Measurements from ENCODE around the gene TBC1D13. TPM values are rescaled to one million over a fixed set of nuclear protein-coding genes. Genes with fewer than 3 reads are reported as not detected.

Gene TBC1D13
- total and polyA plus RNA-seq, 7 donors: 11.8 to 25.1 (median 15.5) TPM

DNA sequence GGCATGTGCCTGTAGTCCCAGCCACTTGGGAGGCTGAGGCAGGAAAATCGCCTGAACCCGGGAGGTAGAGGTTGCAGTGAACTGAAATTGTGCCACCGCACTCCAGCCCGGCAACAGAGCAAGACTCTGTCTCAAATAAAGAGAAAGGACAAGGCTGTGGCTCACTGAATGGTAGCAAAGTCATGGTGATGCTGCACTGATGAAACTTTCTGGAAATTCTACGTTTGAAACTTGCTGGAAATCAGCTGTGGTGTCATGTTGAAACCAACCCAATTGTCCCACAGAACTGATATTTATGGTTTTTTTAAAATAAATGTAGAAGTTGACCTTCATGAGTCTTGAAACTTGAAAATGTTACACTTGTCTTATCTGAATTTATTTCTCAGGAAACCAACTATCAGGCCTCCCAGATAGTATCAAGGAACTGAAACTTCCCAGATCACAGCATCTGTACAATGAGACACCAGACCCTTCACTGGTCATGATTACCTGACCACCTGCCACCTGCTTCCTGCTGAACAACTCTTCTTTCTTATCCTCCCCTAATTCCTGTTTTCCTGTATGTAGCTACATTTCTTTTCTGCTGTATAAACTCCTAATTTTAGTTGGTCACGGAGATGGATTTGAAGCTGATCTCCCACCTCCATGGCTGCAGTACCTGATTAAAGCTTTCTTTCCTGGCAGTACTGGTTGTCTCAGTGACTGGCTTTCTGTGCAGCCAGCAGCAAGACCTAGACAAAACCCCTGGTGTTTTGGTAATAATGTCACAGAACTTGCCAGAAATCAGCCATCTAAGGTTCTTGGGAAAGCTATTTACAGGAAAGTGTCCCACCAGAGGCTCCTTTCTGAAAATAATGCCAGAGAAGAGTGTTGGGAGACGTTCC, 5.6 kb upstream of the TBC1D13 start:
- DNase-seq (no peak), ATAC-seq (no peak)
- TF ChIP-seq, protein P1, sequence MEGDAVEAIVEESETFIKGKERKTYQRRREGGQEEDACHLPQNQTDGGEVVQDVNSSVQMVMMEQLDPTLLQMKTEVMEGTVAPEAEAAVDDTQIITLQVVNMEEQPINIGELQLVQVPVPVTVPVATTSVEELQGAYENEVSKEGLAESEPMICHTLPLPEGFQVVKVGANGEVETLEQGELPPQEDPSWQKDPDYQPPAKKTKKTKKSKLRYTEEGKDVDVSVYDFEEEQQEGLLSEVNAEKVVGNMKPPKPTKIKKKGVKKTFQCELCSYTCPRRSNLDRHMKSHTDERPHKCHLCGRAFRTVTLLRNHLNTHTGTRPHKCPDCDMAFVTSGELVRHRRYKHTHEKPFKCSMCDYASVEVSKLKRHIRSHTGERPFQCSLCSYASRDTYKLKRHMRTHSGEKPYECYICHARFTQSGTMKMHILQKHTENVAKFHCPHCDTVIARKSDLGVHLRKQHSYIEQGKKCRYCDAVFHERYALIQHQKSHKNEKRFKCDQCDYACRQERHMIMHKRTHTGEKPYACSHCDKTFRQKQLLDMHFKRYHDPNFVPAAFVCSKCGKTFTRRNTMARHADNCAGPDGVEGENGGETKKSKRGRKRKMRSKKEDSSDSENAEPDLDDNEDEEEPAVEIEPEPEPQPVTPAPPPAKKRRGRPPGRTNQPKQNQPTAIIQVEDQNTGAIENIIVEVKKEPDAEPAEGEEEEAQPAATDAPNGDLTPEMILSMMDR (IDR thresholded peaks at IDR 0.05): no peak
- H3K27ac ChIP-seq: no peak overlapping the region
- no peaks in the 10 kb centered on the region for H3K27me3 ChIP-seq (ENCODE audit: insufficient read depth in 3 of 3, low read length in 2 of 3)
- WGBS, 3 donors: 75 to 86% (median 80%) methylated on average over 7 of the region's 7 CpGs
- H3K4me3 ChIP-seq: no peak overlapping the region
- H3K36me3 ChIP-seq (ENCODE audit: insufficient read depth in 1 of 2, low read depth in 1 of 2): no peaks in the 10 kb centered on the region
- peaks cover 6% of the 10 kb centered on the region for H3K4me1 ChIP-seq
- peaks cover 8% of the 10 kb centered on the region for H3K9me3 ChIP-seq
- intact Hi-C loops (cut with DNase I): no loop called here

DNA sequence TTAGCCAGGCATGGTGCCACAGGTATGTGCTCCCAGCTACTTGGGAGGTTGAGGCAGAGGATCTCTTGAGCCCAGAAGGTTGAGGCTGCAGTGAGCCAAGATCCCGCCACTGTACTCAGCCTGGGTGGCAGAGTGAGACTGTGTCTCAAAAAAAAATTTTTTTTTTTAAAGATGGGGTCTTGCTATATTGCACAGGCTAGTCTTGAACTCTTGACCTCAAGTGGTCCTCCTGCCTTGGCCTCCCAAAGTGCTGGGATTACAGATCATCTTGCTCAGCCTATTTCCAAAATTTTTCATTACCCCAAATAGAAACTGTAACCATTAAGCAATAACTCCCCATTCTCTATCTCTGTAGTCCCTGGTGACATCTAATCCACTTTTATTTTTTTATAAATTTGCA, 4.4 kb upstream of the TBC1D13 start:
- no peak for DNase-seq
- Histone ChIP-seq H3K4me3 (no peak overlapping the region), H3K4me1 (peaks cover 8% of the 10 kb centered on the region), H3K9me3 (peaks cover 8% of the 10 kb centered on the region), H3K27me3 (ENCODE audit: insufficient read depth in 3 of 3, low read length in 2 of 3) (no peaks in the 10 kb centered on the region), H3K36me3 (ENCODE audit: insufficient read depth in 1 of 2, low read depth in 1 of 2) (no peaks in the 10 kb centered on the region), H3K27ac (peak overlapping the region; percentile 82)
- WGBS, 3 donors: 92 to 100% (median 93%) methylated on average over 1 of the region's 1 CpG
- TF ChIP-seq, protein P1 (IDR thresholded peaks at IDR 0.05): no peak
- intact Hi-C loops (cut with DNase I): no loop called here
- no peak for ATAC-seq

DNA sequence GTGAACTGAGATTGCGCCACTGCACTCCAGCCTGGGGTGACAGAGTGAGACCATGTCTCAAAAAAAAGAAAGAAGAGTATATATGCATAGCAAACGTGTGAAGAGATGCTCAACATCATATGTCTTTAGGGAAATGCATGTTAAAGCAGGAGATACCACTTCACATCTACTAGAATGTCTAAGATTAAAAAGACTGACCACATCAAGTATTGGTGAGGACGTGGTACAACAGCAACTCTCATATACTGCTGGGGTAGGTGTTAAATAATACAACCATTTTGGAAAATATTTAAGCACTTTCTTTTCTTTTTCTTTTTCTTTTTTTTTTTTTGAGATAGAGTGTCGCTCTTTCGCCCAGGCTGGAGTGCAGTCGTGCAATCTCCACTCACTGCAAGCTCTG, 1.6 kb upstream of the TBC1D13 start:
- H3K27me3 ChIP-seq (ENCODE audit: insufficient read depth in 3 of 3, low read length in 2 of 3): no peaks in the 10 kb centered on the region
- no peak overlapping the region for H3K27ac ChIP-seq
- no peak for DNase-seq
- peaks cover 8% of the 10 kb centered on the region for H3K9me3 ChIP-seq
- peaks cover 0 to 17% of the 10 kb centered on the region in 2 donors for H3K36me3 ChIP-seq (ENCODE audit: insufficient read depth in 1 of 2, low read depth in 1 of 2)
- TF ChIP-seq, protein P1 (IDR thresholded peaks at IDR 0.05): no peak
- H3K4me3 ChIP-seq: no peak overlapping the region
- 92 to 96% (median 95%) methylated on average over 6 of the region's 6 CpGs for WGBS, 3 donors
- ATAC-seq: no peak
- H3K4me1 ChIP-seq: peaks cover 21% of the 10 kb centered on the region
- intact Hi-C loops (cut with DNase I): loop anchor here in 1 of 2 donors (5.0 kb wide), 1 partner anchor 958 kb away; no protein-coding TSS in a partner anchor

DNA sequence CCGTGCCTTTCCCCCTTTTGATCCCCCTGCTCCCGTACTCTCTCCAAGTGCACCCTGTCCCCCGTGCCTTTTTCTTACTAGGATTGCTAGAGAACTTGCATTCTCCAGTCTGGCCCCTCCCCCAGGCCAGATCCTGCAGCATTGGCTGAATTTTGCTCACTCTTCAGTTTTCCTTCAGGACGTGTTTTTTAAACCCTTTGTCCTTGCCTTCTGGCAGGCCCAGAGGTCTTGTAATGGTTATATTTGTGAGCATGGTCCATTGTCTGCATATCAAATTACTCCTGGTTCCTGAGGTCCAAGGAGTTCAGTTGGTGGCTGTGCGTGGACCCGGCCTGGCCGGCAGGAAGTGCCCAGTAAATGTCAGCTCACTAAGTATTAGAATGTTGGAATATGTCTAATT, 606 bp downstream of the TBC1D13 start:
- peak overlapping the region; percentile 90 for H3K27ac ChIP-seq
- ATAC-seq (peak in 1 of 4 donors; percentile 4), DNase-seq (no peak)
- H3K4me1 ChIP-seq: peaks cover 21% of the 10 kb centered on the region
- intact Hi-C loops (cut with DNase I): loop anchor here in 1 of 2 donors (2.0 to 5.0 kb wide), 2 partner anchors 17 to 960 kb away; partner anchors contain the start of gene ZER1
- H3K4me3 ChIP-seq: peak overlapping the region; percentile 98
- WGBS, 3 donors: 1% methylated on average over 7 of the region's 7 CpGs
- no peaks in the 10 kb centered on the region for H3K9me3 ChIP-seq
- TF ChIP-seq, protein P1 (IDR thresholded peaks at IDR 0.05): no peak
- peaks cover 3 to 40% of the 10 kb centered on the region in 2 donors for H3K36me3 ChIP-seq (ENCODE audit: insufficient read depth in 1 of 2, low read depth in 1 of 2)
- no peaks in the 10 kb centered on the region for H3K27me3 ChIP-seq (ENCODE audit: insufficient read depth in 3 of 3, low read length in 2 of 3)
